Nephron (organoid): ENCODE measurements around the gene UNC5B.

Experiments
- H3K27ac Mint-ChIP-seq, 3 experiments: 2 replicates each; pipeline ENCODE4 v1.8.0; 2020; ENCODE audit warnings: mixed read lengths in 3 of 3, mild to moderate bottlenecking in 2 of 3, moderate library complexity in 1 of 3
- H3K27me3 Mint-ChIP-seq: 2 replicates; pipeline ENCODE4 v1.8.0; 2021; ENCODE audit warnings: low read depth, mild to moderate bottlenecking, moderate library complexity, mixed read lengths
- H3K36me3 Mint-ChIP-seq: 2 replicates; pipeline ENCODE4 v1.8.0; 2020; ENCODE audit warnings: low read depth, mixed read lengths
- H3K4me1 Mint-ChIP-seq: 2 replicates; pipeline ENCODE4 v1.8.0; 2020; ENCODE audit warnings: mixed read lengths
- H3K4me3 Mint-ChIP-seq, 3 experiments: 2 replicates each; pipeline ENCODE4 v1.8.0; 2020; ENCODE audit warnings: mild to moderate bottlenecking in 3 of 3, mixed read lengths in 3 of 3, moderate library complexity in 2 of 3
- H3K9me3 Mint-ChIP-seq: 2 replicates; pipeline ENCODE4 v1.8.0; 2020; ENCODE audit warnings: mixed read lengths
- CTCF ChIP-seq, 3 experiments: fragments of 200-600 bp; sonication (generic); IDR thresholded peaks; one replicate each; pipeline ENCODE4 v1.5.0; 2021; ENCODE audit warnings: antibody characterized with exemption in 3 of 3; ENCODE audit not compliant: unreplicated experiment in 3 of 3

The UNC5B gene

GRCh38 chr10:71321386-71321785, 109.0 kb downstream of the UNC5B start:
- Mint-ChIP-seq H3K9me3 (no peaks in the 10 kb centered on the region), H3K27me3 (peaks cover 5% of the 10 kb centered on the region), H3K4me1 (peaks cover 26% of the 10 kb centered on the region), H3K27ac (no peak overlapping the region), H3K36me3 (peaks cover 15% of the 10 kb centered on the region), H3K4me3 (no peak overlapping the region)
- no peak for TF ChIP-seq CTCF (IDR thresholded peaks at IDR 0.05; ENCODE audit: unreplicated experiment in 3 of 3)

- peaks cover 8% of the 10 kb centered on the region for H3K27me3 Mint-ChIP-seq
- no peaks in the 10 kb centered on the region for H3K9me3 Mint-ChIP-seq
Observed at GRCh38 chr10:71323407-71323806, 111.0 kb downstream of the UNC5B start.

GRCh38 chr10:71324743-71325142, 112.4 kb downstream of the UNC5B start:
- H3K36me3 Mint-ChIP-seq: peaks cover 15% of the 10 kb centered on the region
- no peak for TF ChIP-seq CTCF (IDR thresholded peaks at IDR 0.05; ENCODE audit: unreplicated experiment in 3 of 3)
- H3K27ac Mint-ChIP-seq: peak overlapping the region in 2 of 3 experiments; percentile 16 to 64
- H3K4me3 Mint-ChIP-seq: no peak overlapping the region
- H3K27me3 Mint-ChIP-seq: peaks cover 10% of the 10 kb centered on the region
- no peaks in the 10 kb centered on the region for H3K9me3 Mint-ChIP-seq
- peaks cover 24% of the 10 kb centered on the region for H3K4me1 Mint-ChIP-seq

More at GRCh38 chr10:71323407-71323806, 111.0 kb downstream of the UNC5B start:
- peak overlapping the region in 2 of 3 experiments; percentile 16 to 64 for H3K27ac Mint-ChIP-seq
- TF ChIP-seq CTCF (IDR thresholded peaks at IDR 0.05; ENCODE audit: unreplicated experiment in 3 of 3): no peak
- peaks cover 15% of the 10 kb centered on the region for H3K36me3 Mint-ChIP-seq
- no peak overlapping the region for H3K4me3 Mint-ChIP-seq
- peaks cover 24% of the 10 kb centered on the region for H3K4me1 Mint-ChIP-seq

- peaks cover 10% of the 10 kb centered on the region for H3K27me3 Mint-ChIP-seq
- no peak overlapping the region for H3K4me3 Mint-ChIP-seq
- peaks cover 22% of the 10 kb centered on the region for H3K4me1 Mint-ChIP-seq
- no peaks in the 10 kb centered on the region for H3K9me3 Mint-ChIP-seq
- H3K36me3 Mint-ChIP-seq: peaks cover 15% of the 10 kb centered on the region
- no peak overlapping the region for H3K27ac Mint-ChIP-seq
- no peak for TF ChIP-seq CTCF (IDR thresholded peaks at IDR 0.05; ENCODE audit: unreplicated experiment in 3 of 3)
Observed at GRCh38 chr10:71325267-71325666, 112.9 kb downstream of the UNC5B start.

GRCh38 chr10:71326464-71326881, 114.1 kb downstream of the UNC5B start:
- Mint-ChIP-seq H3K27ac (no peak overlapping the region), H3K4me1 (peaks cover 19% of the 10 kb centered on the region), H3K27me3 (peaks cover 10% of the 10 kb centered on the region), H3K4me3 (no peak overlapping the region), H3K9me3 (no peaks in the 10 kb centered on the region), H3K36me3 (peaks cover 15% of the 10 kb centered on the region)
- no peak for TF ChIP-seq CTCF (IDR thresholded peaks at IDR 0.05; ENCODE audit: unreplicated experiment in 3 of 3)

- TF ChIP-seq CTCF (IDR thresholded peaks at IDR 0.05; ENCODE audit: unreplicated experiment in 3 of 3): no peak
- no peaks in the 10 kb centered on the region for H3K36me3 Mint-ChIP-seq
- no peak overlapping the region for H3K27ac Mint-ChIP-seq
- H3K27me3 Mint-ChIP-seq: peaks cover 5% of the 10 kb centered on the region
- peaks cover 19% of the 10 kb centered on the region for H3K4me1 Mint-ChIP-seq
- H3K9me3 Mint-ChIP-seq: no peaks in the 10 kb centered on the region
- H3K4me3 Mint-ChIP-seq: no peak overlapping the region
Observed at GRCh38 chr10:71330789-71331404, 118.5 kb downstream of the UNC5B start.
